IMR-90 (cell line): ENCODE results near the gene EPAS1. TPM values are rescaled to one million over a fixed set of nuclear protein-coding genes. Genes with fewer than 3 reads are reported as not detected.

Experiments
- ATAC-seq: fragments of 200-7000 bp; cut with Tn5 transposase; 2 replicates; pipeline ENCODE4 v1.9.1; 2020; ENCODE audit warnings: low read depth, mild to moderate bottlenecking, moderate library complexity
- BruUV-seq: library from RNA; stranded (reverse); fragments of 400-500 nt; replicated peaks from 2 replicates; lab custom pipeline; 2021; lab: Mats Ljungman, UMichigan
- CTCF ChIA-PET: fragments of 300-600 bp; formaldehyde crosslinking; extraction: SDS; loops from one replicate; lab custom pipeline; 2021; ENCODE audit warnings: antibody characterized with exemption; lab: Yijun Ruan, JAX
- POLR2A ChIA-PET: fragments of 300-600 bp; sonication (Branson Sonifier 250); formaldehyde crosslinking; loops from one replicate; lab custom pipeline; 2022; ENCODE audit warnings: antibody characterized with exemption; ENCODE audit not compliant: unreplicated experiment; lab: Charles Lee
- DNase-seq: peaks from one replicate; pipeline ENCODE4 v3.0.0; 2013
- H2AFZ ChIP-seq: replicated peaks from 2 replicates; pipeline ENCODE3; 2013; ENCODE audit warnings: low read length, mild to moderate bottlenecking; ENCODE audit not compliant: poor library complexity
- H2AK5ac ChIP-seq: 2 replicates; pipeline ENCODE4 v1.6.1; 2013; ENCODE audit warnings: low read depth, low read length, inconsistent platforms
- H2AK9ac ChIP-seq: replicated peaks from 2 replicates; pipeline ENCODE3; 2013; ENCODE audit warnings: mild to moderate bottlenecking, low read depth, low read length, moderate library complexity; ENCODE audit not compliant: poor library complexity
- H2BK120ac ChIP-seq: 2 replicates; pipeline ENCODE4 v1.6.1; 2013; ENCODE audit warnings: low read depth, low read length, inconsistent platforms
- H2BK15ac ChIP-seq: 3 replicates; pipeline ENCODE4 v1.6.1; 2013; ENCODE audit warnings: low read depth, low read length, inconsistent platforms
- H2BK20ac ChIP-seq: 2 replicates; pipeline ENCODE4 v1.6.1; 2013; ENCODE audit warnings: low read depth, mild to moderate bottlenecking, inconsistent platforms, low read length, moderate library complexity
- H2BK5ac ChIP-seq: 2 replicates; pipeline ENCODE4 v1.6.1; 2013; ENCODE audit warnings: mild to moderate bottlenecking, low read depth, low read length, inconsistent platforms; ENCODE audit not compliant: poor library complexity, severe bottlenecking
- H3K14ac ChIP-seq: replicated peaks from 2 replicates; pipeline ENCODE4 v1.6.1; 2013; ENCODE audit warnings: low read depth, low read length, inconsistent platforms
- H3K18ac ChIP-seq: 2 replicates; pipeline ENCODE4 v1.6.1; 2013; ENCODE audit warnings: low read depth, low read length, control low read depth
- H3K23ac ChIP-seq: 2 replicates; pipeline ENCODE4 v1.6.1; 2013; ENCODE audit warnings: low read depth, low read length, inconsistent platforms
- H3K27ac ChIP-seq: 2 replicates; pipeline ENCODE4 v1.5.1; 2013; ENCODE audit warnings: mild to moderate bottlenecking, control low read depth, low read length; ENCODE audit not compliant: insufficient read depth
- H3K27me3 ChIP-seq: 2 replicates; pipeline ENCODE4 v1.6.1; 2013; ENCODE audit warnings: low read length; ENCODE audit not compliant: control insufficient read depth, insufficient read depth
- H3K36me3 ChIP-seq: 2 replicates; pipeline ENCODE4 v1.6.1; 2013; ENCODE audit warnings: low read length, mixed read lengths; ENCODE audit not compliant: control insufficient read depth, insufficient read depth
- H3K4ac ChIP-seq: 2 replicates; pipeline ENCODE4 v1.6.1; 2013; ENCODE audit warnings: low read depth, low read length, inconsistent platforms
- H3K4me1 ChIP-seq: 2 replicates; pipeline ENCODE4 v1.6.1; 2013; ENCODE audit warnings: low read length, mixed read lengths; ENCODE audit not compliant: control insufficient read depth, insufficient read depth
- H3K4me2 ChIP-seq: 2 replicates; pipeline ENCODE4 v1.6.1; 2013; ENCODE audit warnings: low read depth, mild to moderate bottlenecking, control low read depth, low read length, moderate library complexity
- H3K4me3 ChIP-seq: 2 replicates; pipeline ENCODE4 v1.5.1; 2013; ENCODE audit warnings: low read depth, mild to moderate bottlenecking, control low read depth, low read length, moderate library complexity; ENCODE audit not compliant: insufficient read depth
- H3K56ac ChIP-seq: 2 replicates; pipeline ENCODE4 v1.6.1; 2013; ENCODE audit warnings: low read length, inconsistent platforms; ENCODE audit not compliant: insufficient read depth; ENCODE audit errors: extremely low read depth
- H3K79me1 ChIP-seq, 2 experiments: 2 replicates each; pipeline ENCODE4 v1.6.1; 2013; ENCODE audit warnings: low read length in 2 of 2, inconsistent platforms in 1 of 2, low read depth in 1 of 2
- H3K9ac ChIP-seq: 2 replicates; pipeline ENCODE4 v1.6.1; 2013; ENCODE audit warnings: low read depth, low read length, control low read depth
- H3K9me1 ChIP-seq: 2 replicates; pipeline ENCODE4 v1.6.1; 2013; ENCODE audit warnings: low read length, inconsistent platforms; ENCODE audit not compliant: insufficient read depth
- H3K9me3 ChIP-seq: 2 replicates; pipeline ENCODE4 v1.6.1; 2013; ENCODE audit warnings: low read length; ENCODE audit not compliant: control insufficient read depth, insufficient read depth
- H4K20me1 ChIP-seq: 2 replicates; pipeline ENCODE4 v1.6.1; 2013; ENCODE audit warnings: low read length, inconsistent platforms; ENCODE audit not compliant: insufficient read depth
- H4K5ac ChIP-seq: 2 replicates; pipeline ENCODE4 v1.6.1; 2013; ENCODE audit warnings: mild to moderate bottlenecking, low read depth, low read length, control low read depth
- H4K8ac ChIP-seq, 2 experiments: 2 replicates each; pipeline ENCODE4 v1.6.1; 2013; ENCODE audit warnings: low read depth in 2 of 2, low read length in 2 of 2, control low read depth in 1 of 2, inconsistent platforms in 1 of 2
- H4K91ac ChIP-seq: 2 replicates; pipeline ENCODE4 v1.6.1; 2013; ENCODE audit warnings: low read depth, low read length, inconsistent platforms; ENCODE audit not compliant: insufficient read depth
- BHLHE40 ChIP-seq: fragments of 150-350 bp; IDR thresholded peaks from 2 replicates; pipeline ENCODE4 v1.6.1; 2016; ENCODE audit warnings: mild to moderate bottlenecking, low read depth, low read length
- FOS ChIP-seq: fragments of 150-350 bp; IDR thresholded peaks from 2 replicates; pipeline ENCODE4 v1.6.1; 2016; ENCODE audit warnings: low read depth, low read length
- NFE2L2 ChIP-seq: fragments of 150-350 bp; IDR thresholded peaks from 2 replicates; pipeline ENCODE4 v1.6.1; 2016; ENCODE audit warnings: low read depth, mild to moderate bottlenecking, low read length
- POLR2A ChIP-seq: IDR thresholded peaks from 2 replicates; pipeline ENCODE4 v1.6.1; 2012; ENCODE audit warnings: mild to moderate bottlenecking, low read depth, low read length
- RAD21 ChIP-seq: IDR thresholded peaks from 2 replicates; pipeline ENCODE4 v1.6.1; 2012; ENCODE audit warnings: low read length, improper control_type of control experiment
- RCOR1 ChIP-seq: IDR thresholded peaks from 2 replicates; pipeline ENCODE4 v1.6.1; 2012; ENCODE audit warnings: mild to moderate bottlenecking, low read length, improper control_type of control experiment; ENCODE audit not compliant: insufficient replicate concordance
- RFX5 ChIP-seq: IDR thresholded peaks from 2 replicates; pipeline ENCODE4 v1.8.0; 2012; ENCODE audit warnings: low read depth, mild to moderate bottlenecking, low read length, moderate library complexity
- WGBS, 2 experiments: methylation state at CpG; one replicate each; pipeline versions ENCODE4 v1.1.5 to v1.1.7; 2013; ENCODE audit warnings: missing lambda C conversion rate in 2 of 2; ENCODE audit not compliant: insufficient read length in 1 of 2; ENCODE audit errors: extremely low coverage in 2 of 2; 5-methylcytosine and 5-hydroxymethylcytosine counted together
- dilution Hi-C: fragments of 300-500 bp; cut with HindIII; formaldehyde crosslinking; loops from one replicate; pipeline ENCODE4 v1.14.3; 2018; ENCODE audit warnings: low sequenced_read_pairs; ENCODE audit not compliant: unreplicated experiment
- in situ Hi-C: fragments of 300-500 bp; cut with MboI; formaldehyde crosslinking; loops from 3 replicates; pipeline ENCODE4 v1.14.3; 2019; ENCODE audit warnings: low sequenced_read_pairs, inconsistent platforms, mixed read lengths
- intact Hi-C: fragments of 100-400 bp; cut with micrococcal nuclease; formaldehyde crosslinking; loops from 2 replicates; pipeline ENCODE4 v1.10.0; 2022
- polyA plus RNA-seq, 3 experiments: library from polyadenylated mRNA; depleted of rRNA; stranded (reverse); fragments of >200 nt; gene quantifications; 2 replicates each; pipeline ENCODE4 v1.2.3, GENCODE V29; 2012; ENCODE audit warnings: low replicate concordance in 1 of 3
- total RNA-seq: library from RNA; depleted of rRNA; stranded (reverse); fragments of >200 nt; gene quantifications from 2 replicates; pipeline ENCODE4 v1.2.3, GENCODE V29; 2012
- TF ChIP-seq, protein P1 (sequence below): conservative IDR thresholded peaks from 2 replicates; pipeline ENCODE4 v1.5.1; 2012; ENCODE audit warnings: mild to moderate bottlenecking, low read depth, low read length, improper control_type of control experiment
- TF ChIP-seq, protein P2 (sequence below): fragments of 150-350 bp; IDR thresholded peaks from 2 replicates; pipeline ENCODE4 v1.6.1; 2016; ENCODE audit warnings: low read depth, mild to moderate bottlenecking, low read length, moderate library complexity, borderline replicate concordance

The EPAS1 gene
- total and polyA plus RNA-seq, 2 of the 4 experiments (the other 2 are of a cell fraction): 40.7 to 120 TPM

DNA sequence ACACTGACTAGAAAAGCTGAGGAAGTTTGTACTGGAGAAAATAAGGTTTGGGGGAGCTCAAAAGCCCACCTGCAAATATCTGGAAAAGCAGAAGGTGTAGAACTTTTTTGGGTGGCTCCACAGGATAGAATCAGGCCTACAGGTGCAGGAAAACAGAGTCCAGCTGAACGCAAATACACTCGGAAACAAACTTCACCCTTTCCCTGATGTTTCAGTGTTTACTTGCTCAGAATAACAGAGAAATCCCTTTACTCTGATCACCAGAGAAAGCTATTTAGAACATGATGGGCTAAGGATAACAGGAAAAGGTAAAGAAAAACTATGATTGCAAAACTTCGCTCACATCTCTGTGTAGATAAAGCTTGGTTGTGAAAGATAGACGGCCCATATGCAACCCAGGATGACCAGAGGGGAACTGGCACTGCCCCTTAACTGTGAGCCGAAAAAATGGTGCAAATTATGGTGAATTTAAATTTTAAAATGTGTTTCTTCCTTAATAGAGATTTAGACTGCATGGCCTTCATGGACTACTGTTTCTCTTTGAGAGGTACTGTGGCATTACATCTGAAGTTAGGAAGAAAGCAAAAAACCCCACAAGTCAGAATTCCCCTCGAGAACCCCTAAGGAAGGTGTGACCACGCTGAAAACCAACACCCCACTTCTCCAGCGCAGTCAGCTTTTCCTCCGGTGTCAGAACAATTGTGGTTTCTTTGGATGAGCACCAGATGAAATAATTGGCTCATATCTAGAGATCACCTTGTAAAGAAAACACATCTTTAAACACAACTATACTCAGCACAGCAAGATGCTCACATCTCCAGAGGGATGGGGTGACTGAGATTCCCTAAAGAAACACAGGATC, 97.7 kb downstream of the EPAS1 start:
- no peak overlapping the region for H3K4me2 ChIP-seq
- no peak overlapping the region for H3K4ac ChIP-seq
- no peak overlapping the region for H2BK5ac ChIP-seq
- H4K8ac ChIP-seq: no peak overlapping the region
- no peak overlapping the region for H2BK15ac ChIP-seq
- H2AK5ac ChIP-seq: no peak overlapping the region
- H3K18ac ChIP-seq: no peak overlapping the region
- H2BK20ac ChIP-seq: no peak overlapping the region
- H3K23ac ChIP-seq: no peak overlapping the region
- POLR2A ChIA-PET: no interaction called here
- no peaks in the 10 kb centered on the region for H3K36me3 ChIP-seq
- no peak overlapping the region for H3K4me3 ChIP-seq
- no peak overlapping the region; the same call in 1 of the 2 replicates for H4K5ac ChIP-seq
- no peaks in the 10 kb centered on the region; the same call in 1 of the 2 replicates for H3K4me1 ChIP-seq
- no peak overlapping the region for H3K56ac ChIP-seq
- peaks cover 6% of the 10 kb centered on the region; the same call in 1 of the 2 replicates for H3K9me1 ChIP-seq
- no peak overlapping the region for H3K27ac ChIP-seq
- H3K79me1 ChIP-seq: no peaks in the 10 kb centered on the region
- BruUV-seq: no TSS peak
- TF ChIP-seq BHLHE40 (no peak), RAD21 (no peak), FOS (no peak), NFE2L2 (no peak), POLR2A (no peak), RFX5 (no peak), RCOR1 (no peak)
- TF ChIP-seq, protein P1, sequence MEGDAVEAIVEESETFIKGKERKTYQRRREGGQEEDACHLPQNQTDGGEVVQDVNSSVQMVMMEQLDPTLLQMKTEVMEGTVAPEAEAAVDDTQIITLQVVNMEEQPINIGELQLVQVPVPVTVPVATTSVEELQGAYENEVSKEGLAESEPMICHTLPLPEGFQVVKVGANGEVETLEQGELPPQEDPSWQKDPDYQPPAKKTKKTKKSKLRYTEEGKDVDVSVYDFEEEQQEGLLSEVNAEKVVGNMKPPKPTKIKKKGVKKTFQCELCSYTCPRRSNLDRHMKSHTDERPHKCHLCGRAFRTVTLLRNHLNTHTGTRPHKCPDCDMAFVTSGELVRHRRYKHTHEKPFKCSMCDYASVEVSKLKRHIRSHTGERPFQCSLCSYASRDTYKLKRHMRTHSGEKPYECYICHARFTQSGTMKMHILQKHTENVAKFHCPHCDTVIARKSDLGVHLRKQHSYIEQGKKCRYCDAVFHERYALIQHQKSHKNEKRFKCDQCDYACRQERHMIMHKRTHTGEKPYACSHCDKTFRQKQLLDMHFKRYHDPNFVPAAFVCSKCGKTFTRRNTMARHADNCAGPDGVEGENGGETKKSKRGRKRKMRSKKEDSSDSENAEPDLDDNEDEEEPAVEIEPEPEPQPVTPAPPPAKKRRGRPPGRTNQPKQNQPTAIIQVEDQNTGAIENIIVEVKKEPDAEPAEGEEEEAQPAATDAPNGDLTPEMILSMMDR: no peak
- TF ChIP-seq, protein P2, sequence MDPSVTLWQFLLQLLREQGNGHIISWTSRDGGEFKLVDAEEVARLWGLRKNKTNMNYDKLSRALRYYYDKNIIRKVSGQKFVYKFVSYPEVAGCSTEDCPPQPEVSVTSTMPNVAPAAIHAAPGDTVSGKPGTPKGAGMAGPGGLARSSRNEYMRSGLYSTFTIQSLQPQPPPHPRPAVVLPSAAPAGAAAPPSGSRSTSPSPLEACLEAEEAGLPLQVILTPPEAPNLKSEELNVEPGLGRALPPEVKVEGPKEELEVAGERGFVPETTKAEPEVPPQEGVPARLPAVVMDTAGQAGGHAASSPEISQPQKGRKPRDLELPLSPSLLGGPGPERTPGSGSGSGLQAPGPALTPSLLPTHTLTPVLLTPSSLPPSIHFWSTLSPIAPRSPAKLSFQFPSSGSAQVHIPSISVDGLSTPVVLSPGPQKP: no peak
- dilution Hi-C loops (no loop called here), in situ Hi-C loops (no loop called here), intact Hi-C loops (no loop called here)
- no peak overlapping the region for H3K9ac ChIP-seq
- no peaks in the 10 kb centered on the region for H3K9me3 ChIP-seq
- H4K91ac ChIP-seq: no peak overlapping the region
- no peak overlapping the region for H2AK9ac ChIP-seq
- H2BK120ac ChIP-seq: no peak overlapping the region
- DNase-seq: no peak
- CTCF ChIA-PET: no interaction called here
- H3K27me3 ChIP-seq: no peaks in the 10 kb centered on the region
- no peak overlapping the region for H2AFZ ChIP-seq
- H4K20me1 ChIP-seq: no peaks in the 10 kb centered on the region
- ATAC-seq: no peak
- H3K14ac ChIP-seq: no peak overlapping the region
- 63% methylated on average over 2 of the region's 9 CpGs; no CpG with 5 or more reads in 1 of the 2 experiments for WGBS, 2 experiments
